ENCODE data around the gene RCBTB2. TPM values are rescaled to one million over a fixed set of nuclear protein-coding genes. Genes with fewer than 3 reads are reported as not detected.

RCBTB2 gene
- total RNA-seq, 4 donors from 2014 or later = 5.2 to 8.1 (median 6.1) TPM

GRCh38 chr13:48561466-48562235 lies 28.8 kb upstream of the RCBTB2 start:
- H3K9me3 ChIP-seq = no peaks in the 10 kb centered on the region
- 54 to 55% methylated on average over 1 of the region's 1 CpG for WGBS, 2 donors (ENCODE audit: low coverage in 1 of 2)
- DNase-seq = no peak
- H3K4me1 ChIP-seq = no peaks in the 10 kb centered on the region
- H3K36me3 ChIP-seq = no peaks in the 10 kb centered on the region
- no peak overlapping the region for H3K4me3 ChIP-seq
- in situ Hi-C loops (cut with MboI; ENCODE audit: low pct_ligation_motif_present in 1 of 4, low pct_unique_long_range_greater_than_20kb in 1 of 4, low sequenced_read_pairs in 3 of 4) (no loop called here), intact Hi-C loops (cut with DNase I; ENCODE audit: low total_unique reads) (no loop called here)
- no peak overlapping the region for H3K27ac ChIP-seq
- H3K27me3 ChIP-seq = no peaks in the 10 kb centered on the region
- TF ChIP-seq POLR2AphosphoS5 (IDR thresholded peaks at IDR 0.05) = no peak
- TF ChIP-seq POLR2A (IDR thresholded peaks at IDR 0.05) = no peak
- no peak for TF ChIP-seq CTCF (IDR thresholded peaks at IDR 0.05)
- TF ChIP-seq EP300 (IDR thresholded peaks at IDR 0.05; ENCODE audit: low read depth) = no peak

GRCh38 chr13:48560657-48561337 lies 27.9 kb upstream of the RCBTB2 start:
- Histone ChIP-seq H3K9me3 (peaks cover 0 to 2% of the 10 kb centered on the region in 2 donors), H3K4me1 (no peaks in the 10 kb centered on the region), H3K27ac (no peak overlapping the region), H3K27me3 (no peaks in the 10 kb centered on the region), H3K36me3 (no peaks in the 10 kb centered on the region), H3K4me3 (no peak overlapping the region)
- in situ Hi-C loops (cut with MboI; ENCODE audit: low pct_ligation_motif_present in 1 of 4, low pct_unique_long_range_greater_than_20kb in 1 of 4, low sequenced_read_pairs in 3 of 4) = no loop called here
- TF ChIP-seq POLR2A (IDR thresholded peaks at IDR 0.05) = no peak
- TF ChIP-seq EP300 (IDR thresholded peaks at IDR 0.05; ENCODE audit: low read depth) = no peak
- no peak for TF ChIP-seq POLR2AphosphoS5 (IDR thresholded peaks at IDR 0.05)
- no peak for TF ChIP-seq CTCF (IDR thresholded peaks at IDR 0.05)
- WGBS, 2 donors (ENCODE audit: low coverage in 1 of 2) = 66 to 77% methylated on average over 4 to 9 of the region's 9 CpGs
- DNase-seq = no peak
- intact Hi-C loops (cut with DNase I; ENCODE audit: low total_unique reads) = no loop called here

- Histone ChIP-seq H3K4me1 (no peaks in the 10 kb centered on the region), H3K27ac (no peak overlapping the region), H3K4me3 (no peak overlapping the region), H3K27me3 (no peaks in the 10 kb centered on the region), H3K36me3 (no peaks in the 10 kb centered on the region), H3K9me3 (peaks cover 0 to 10% of the 10 kb centered on the region in 2 donors)
- TF ChIP-seq CTCF (IDR thresholded peaks at IDR 0.05) (no peak), EP300 (IDR thresholded peaks at IDR 0.05; ENCODE audit: low read depth) (no peak), POLR2A (IDR thresholded peaks at IDR 0.05) (no peak), POLR2AphosphoS5 (IDR thresholded peaks at IDR 0.05) (no peak)
- 86 to 88% methylated on average over 5 of the region's 5 CpGs for WGBS, 2 donors (ENCODE audit: low coverage in 1 of 2)
- in situ Hi-C loops (cut with MboI; ENCODE audit: low pct_ligation_motif_present in 1 of 4, low pct_unique_long_range_greater_than_20kb in 1 of 4, low sequenced_read_pairs in 3 of 4) = no loop called here
- intact Hi-C loops (cut with DNase I; ENCODE audit: low total_unique reads) = no loop called here
- no peak for DNase-seq
These were observed 26.9 kb upstream of the RCBTB2 start for GRCh38 chr13:48559638-48560320.

GRCh38 chr13:48556817-48557216 lies 23.9 kb upstream of the RCBTB2 start:
- no peak for DNase-seq
- Histone ChIP-seq H3K27ac (no peak overlapping the region), H3K27me3 (no peaks in the 10 kb centered on the region), H3K4me1 (no peaks in the 10 kb centered on the region), H3K36me3 (no peaks in the 10 kb centered on the region), H3K4me3 (no peak overlapping the region), H3K9me3 (peaks cover 0 to 12% of the 10 kb centered on the region in 2 donors)
- WGBS, 2 donors (ENCODE audit: low coverage in 1 of 2) = 76% methylated on average over 2 of the region's 2 CpGs
- in situ Hi-C loops (cut with MboI; ENCODE audit: low pct_ligation_motif_present in 1 of 4, low pct_unique_long_range_greater_than_20kb in 1 of 4, low sequenced_read_pairs in 3 of 4) = no loop called here
- intact Hi-C loops (cut with DNase I; ENCODE audit: low total_unique reads) = no loop called here
- no peak for TF ChIP-seq CTCF (IDR thresholded peaks at IDR 0.05)
- no peak for TF ChIP-seq EP300 (IDR thresholded peaks at IDR 0.05; ENCODE audit: low read depth)
